Memory B cell (primary cell): Measurements from ENCODE around the gene RERG.

ENCODE experiments used
- ATAC-seq: fragments of 150-1000 bp; cut with Tn5 transposase; 2 replicates; pipeline ENCODE4 v1.10.0; 2021; ENCODE audit warnings: low read depth, mild to moderate bottlenecking, moderate library complexity
- DNase-seq, 2 donors: peaks; one replicate each; pipeline ENCODE4 v3.0.0; 2022; ENCODE audit warnings: low spot score in 2 of 2
- H3K27ac Mint-ChIP-seq: one replicate; pipeline ENCODE4 v1.8.0; 2022; ENCODE audit warnings: mild to moderate bottlenecking, moderate library complexity, mixed read lengths
- H3K27me3 Mint-ChIP-seq: one replicate; pipeline ENCODE4 v1.8.0; 2022; ENCODE audit warnings: mixed read lengths
- H3K36me3 Mint-ChIP-seq: one replicate; pipeline ENCODE4 v1.8.0; 2022; ENCODE audit warnings: mild to moderate bottlenecking, mixed read lengths
- H3K4me1 Mint-ChIP-seq: one replicate; pipeline ENCODE4 v1.8.0; 2022; ENCODE audit warnings: mixed read lengths
- H3K4me3 Mint-ChIP-seq: one replicate; pipeline ENCODE4 v1.8.0; 2022; ENCODE audit warnings: mild to moderate bottlenecking, moderate library complexity, mixed read lengths
- H3K9me3 Mint-ChIP-seq: one replicate; pipeline ENCODE4 v1.8.0; 2022; ENCODE audit warnings: mixed read lengths

Gene RERG

DNA sequence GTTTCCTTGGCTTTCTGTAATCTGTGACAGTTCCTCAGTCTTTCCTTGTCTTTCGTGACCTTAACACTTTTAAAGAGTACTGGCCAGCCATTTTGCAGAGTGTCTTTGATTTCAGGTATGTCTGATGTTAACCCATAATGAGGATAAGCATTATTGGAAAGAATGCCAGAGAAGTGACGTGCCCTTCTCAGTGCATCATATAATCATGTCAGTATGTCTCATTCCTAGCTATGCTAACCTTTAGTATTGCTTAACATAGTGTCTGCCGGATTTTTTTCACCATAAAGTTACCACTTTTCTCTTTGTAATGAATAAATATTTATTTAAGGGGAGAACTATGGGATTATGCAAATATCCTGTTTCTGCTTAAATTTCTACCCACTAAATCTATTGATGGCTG lies 28.5 kb downstream of the RERG start:
- ATAC-seq (no peak), DNase-seq (no peak)
- no peaks in the 10 kb centered on the region for H3K36me3 Mint-ChIP-seq
- H3K27me3 Mint-ChIP-seq = peaks cover 8% of the 10 kb centered on the region
- no peak overlapping the region for H3K4me3 Mint-ChIP-seq
- no peak overlapping the region for H3K27ac Mint-ChIP-seq
- H3K9me3 Mint-ChIP-seq = no peaks in the 10 kb centered on the region
- H3K4me1 Mint-ChIP-seq = no peaks in the 10 kb centered on the region

DNA sequence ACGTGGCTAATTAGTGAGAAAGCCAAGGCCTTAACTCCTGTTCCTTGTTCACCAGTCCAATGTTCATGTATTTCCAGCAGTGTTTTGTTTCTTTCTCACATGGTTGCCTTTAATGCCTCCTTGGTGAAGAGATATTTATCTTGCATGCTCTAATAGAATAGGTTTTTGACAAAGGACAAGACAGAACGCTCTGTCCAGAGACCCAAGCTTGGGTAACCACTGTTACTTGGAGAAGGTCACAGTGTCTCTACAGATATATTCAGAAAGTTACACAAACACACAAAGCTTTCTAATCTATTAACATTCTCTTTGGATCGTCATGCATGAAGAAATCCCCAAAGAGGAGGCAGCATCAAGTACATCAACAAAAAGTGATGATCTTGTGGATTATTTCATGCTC lies 33.1 kb downstream of the RERG start:
- ATAC-seq (no peak), DNase-seq (no peak)
- Mint-ChIP-seq H3K4me1 (no peaks in the 10 kb centered on the region), H3K4me3 (no peak overlapping the region), H3K27ac (no peak overlapping the region), H3K9me3 (no peaks in the 10 kb centered on the region), H3K27me3 (peaks cover 3% of the 10 kb centered on the region), H3K36me3 (no peaks in the 10 kb centered on the region)

DNA sequence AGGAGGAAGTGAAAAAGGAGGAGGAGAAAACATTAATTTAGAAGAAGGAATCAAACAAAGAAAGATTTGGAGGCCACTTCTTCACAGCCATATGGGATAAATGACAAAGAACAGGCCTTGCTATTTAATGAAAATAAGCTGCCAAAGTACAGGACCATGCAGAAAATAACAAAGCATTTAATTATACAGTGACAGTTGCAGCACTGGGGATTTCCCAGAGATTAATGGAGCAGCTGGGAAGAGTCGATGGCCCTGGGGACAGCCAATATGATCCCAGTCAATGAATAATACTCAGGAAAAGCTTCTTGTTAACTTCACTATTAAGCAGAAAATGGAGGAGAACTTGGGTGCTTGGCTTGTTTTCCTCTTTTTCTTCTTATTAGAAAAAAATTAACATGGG lies 34.6 kb downstream of the RERG start:
- no peaks in the 10 kb centered on the region for H3K36me3 Mint-ChIP-seq
- peaks cover under 1% of the 10 kb centered on the region for H3K27me3 Mint-ChIP-seq
- H3K4me3 Mint-ChIP-seq = no peak overlapping the region
- H3K4me1 Mint-ChIP-seq = no peaks in the 10 kb centered on the region
- H3K9me3 Mint-ChIP-seq = no peaks in the 10 kb centered on the region
- DNase-seq = no peak
- no peak for ATAC-seq
- H3K27ac Mint-ChIP-seq = no peak overlapping the region

DNA sequence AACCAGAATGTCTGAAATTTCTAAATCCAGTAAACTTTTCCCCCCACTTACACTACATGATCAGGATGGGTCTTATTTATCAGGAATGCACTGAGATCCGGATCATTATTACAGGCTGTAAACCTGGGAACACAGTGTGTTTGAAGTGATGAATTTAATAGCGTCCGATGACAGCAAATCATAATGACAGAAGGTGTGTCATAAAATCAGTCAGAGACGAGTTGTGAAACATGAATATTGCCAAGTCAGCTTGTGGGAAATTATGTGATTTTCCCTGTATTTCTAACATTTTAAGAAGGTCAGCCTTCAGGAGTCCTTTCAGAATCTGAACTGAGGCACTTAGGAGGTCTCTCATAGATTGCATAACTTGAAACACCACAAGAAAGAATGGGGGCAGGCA lies 36.7 kb downstream of the RERG start:
- H3K36me3 Mint-ChIP-seq = no peaks in the 10 kb centered on the region
- peaks cover 3% of the 10 kb centered on the region for H3K27me3 Mint-ChIP-seq
- H3K4me3 Mint-ChIP-seq = no peak overlapping the region
- DNase-seq (no peak), ATAC-seq (no peak)
- H3K27ac Mint-ChIP-seq = no peak overlapping the region
- H3K4me1 Mint-ChIP-seq = no peaks in the 10 kb centered on the region
- no peaks in the 10 kb centered on the region for H3K9me3 Mint-ChIP-seq

DNA sequence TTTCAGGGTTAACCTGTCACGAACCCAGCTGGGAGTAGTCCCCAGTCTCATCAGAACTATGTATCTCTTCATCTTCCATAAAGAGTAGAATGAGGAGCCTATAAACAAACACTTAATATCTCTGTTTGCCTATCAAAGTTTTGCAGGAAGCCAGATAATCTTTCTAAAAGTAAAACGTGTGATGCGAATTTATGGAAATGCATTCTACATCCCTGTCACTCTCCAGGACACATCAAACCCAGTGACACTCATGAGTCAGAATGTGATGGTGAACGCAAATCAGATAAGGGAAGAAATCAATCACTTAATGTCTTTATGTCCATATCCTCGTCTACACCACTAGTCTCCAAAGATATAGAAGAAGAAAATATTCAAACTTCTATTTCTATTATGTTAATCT lies 37.4 kb downstream of the RERG start:
- Mint-ChIP-seq H3K4me3 (no peak overlapping the region), H3K9me3 (no peaks in the 10 kb centered on the region), H3K36me3 (no peaks in the 10 kb centered on the region), H3K4me1 (no peaks in the 10 kb centered on the region), H3K27ac (no peak overlapping the region), H3K27me3 (peaks cover 4% of the 10 kb centered on the region)
- DNase-seq (no peak), ATAC-seq (no peak)

DNA sequence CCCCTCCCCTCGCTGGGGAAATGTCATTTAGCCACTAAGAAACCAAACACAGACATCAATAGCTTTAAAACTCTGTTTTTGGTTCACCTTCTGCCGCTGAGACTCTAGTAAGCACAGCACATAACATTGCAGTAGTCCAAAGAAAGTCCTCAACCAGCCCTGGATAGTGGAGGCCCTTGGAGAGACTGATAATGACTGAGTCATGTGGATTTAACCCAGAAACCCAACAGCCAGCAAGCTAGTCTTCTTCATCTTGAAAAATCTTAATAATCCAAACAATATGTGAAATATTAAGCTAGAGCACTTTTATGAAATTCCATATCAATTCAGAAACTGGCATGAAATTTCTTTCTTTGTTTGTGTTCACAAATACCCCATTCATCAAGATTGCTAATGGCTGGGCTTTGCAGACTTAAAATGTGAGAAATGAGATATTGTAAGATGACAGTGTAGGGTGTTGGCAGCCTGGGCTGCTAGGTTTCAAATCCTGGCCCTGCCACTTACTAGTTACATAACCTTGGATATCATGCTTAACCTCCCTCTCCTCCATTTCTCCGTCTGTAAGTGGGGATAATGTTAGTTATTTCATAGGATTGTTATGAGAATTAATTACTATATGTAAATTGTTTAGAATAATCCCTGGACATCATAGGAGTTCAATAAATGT lies 40.1 kb downstream of the RERG start:
- Mint-ChIP-seq H3K4me3 (no peak overlapping the region), H3K9me3 (no peaks in the 10 kb centered on the region), H3K4me1 (no peaks in the 10 kb centered on the region), H3K27me3 (peaks cover 5% of the 10 kb centered on the region), H3K27ac (no peak overlapping the region), H3K36me3 (no peaks in the 10 kb centered on the region)
- ATAC-seq (no peak), DNase-seq (no peak)

DNA sequence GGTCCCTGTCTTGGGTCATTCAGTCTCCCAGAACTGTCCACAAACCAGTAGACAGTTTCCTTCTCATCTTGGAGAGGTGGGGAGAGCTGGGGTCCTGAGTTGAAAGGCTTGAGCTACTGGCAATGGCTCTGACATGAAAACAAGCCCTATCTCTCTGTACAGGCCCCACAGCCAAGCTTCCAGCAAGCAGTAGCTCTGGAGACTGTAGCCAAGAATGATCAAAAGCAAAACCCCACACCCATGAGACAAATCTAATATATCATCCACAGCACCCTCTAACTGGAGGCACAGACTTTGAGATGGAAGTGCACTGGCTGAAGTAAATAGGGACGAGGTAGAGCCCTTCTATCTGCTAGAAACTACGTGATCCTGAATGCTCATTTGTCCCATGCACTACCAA lies 40.9 kb downstream of the RERG start:
- no peak for DNase-seq
- H3K27ac Mint-ChIP-seq = no peak overlapping the region
- H3K36me3 Mint-ChIP-seq = no peaks in the 10 kb centered on the region
- no peak overlapping the region for H3K4me3 Mint-ChIP-seq
- peaks cover 7% of the 10 kb centered on the region for H3K27me3 Mint-ChIP-seq
- no peaks in the 10 kb centered on the region for H3K9me3 Mint-ChIP-seq
- H3K4me1 Mint-ChIP-seq = no peaks in the 10 kb centered on the region
- ATAC-seq = no peak

DNA sequence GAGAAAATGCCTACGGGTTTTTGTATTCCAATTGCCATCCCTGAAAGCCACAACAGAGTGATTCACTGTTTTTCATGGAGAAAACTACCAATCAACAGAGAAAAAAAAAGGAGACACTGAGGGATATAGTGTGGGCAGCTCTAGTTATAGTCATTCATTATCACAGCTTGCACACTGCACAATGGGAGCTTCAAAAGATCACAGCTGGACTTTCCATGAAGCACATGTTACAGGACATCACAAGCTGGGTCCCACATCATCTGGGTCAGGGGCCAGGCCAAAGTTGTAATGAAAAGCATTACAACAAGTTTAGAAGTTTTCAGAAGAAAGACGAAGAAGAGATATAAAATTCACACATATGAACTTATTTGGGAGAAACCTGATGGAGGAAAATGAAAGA lies 41.5 kb downstream of the RERG start:
- ATAC-seq (no peak), DNase-seq (no peak)
- Mint-ChIP-seq H3K36me3 (no peaks in the 10 kb centered on the region), H3K27me3 (peaks cover 8% of the 10 kb centered on the region), H3K9me3 (no peaks in the 10 kb centered on the region), H3K4me1 (no peaks in the 10 kb centered on the region), H3K27ac (no peak overlapping the region), H3K4me3 (no peak overlapping the region)

DNA sequence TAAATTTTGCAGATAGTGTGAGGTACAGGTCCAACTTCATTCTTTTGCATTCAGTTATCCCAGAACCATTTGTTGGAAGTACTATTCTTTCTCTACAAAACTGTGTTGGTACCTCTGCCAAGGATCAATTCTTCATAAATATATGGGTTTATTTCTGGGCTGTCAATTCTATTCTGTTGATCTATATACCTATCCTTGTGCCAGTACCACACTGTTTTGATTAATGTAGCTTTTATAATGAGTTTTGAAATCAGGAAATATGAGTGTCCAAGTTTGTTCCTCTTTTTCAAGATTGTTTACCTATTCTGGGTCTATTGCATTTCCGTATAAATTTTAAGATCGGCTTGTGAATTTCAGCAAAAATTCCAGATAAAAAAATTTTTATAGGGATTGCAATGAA lies 48.1 kb downstream of the RERG start:
- Mint-ChIP-seq H3K4me1 (no peaks in the 10 kb centered on the region), H3K4me3 (no peak overlapping the region), H3K27ac (no peak overlapping the region), H3K9me3 (peaks cover 6% of the 10 kb centered on the region), H3K27me3 (peaks cover 5% of the 10 kb centered on the region), H3K36me3 (no peaks in the 10 kb centered on the region)
- ATAC-seq (no peak), DNase-seq (no peak)

DNA sequence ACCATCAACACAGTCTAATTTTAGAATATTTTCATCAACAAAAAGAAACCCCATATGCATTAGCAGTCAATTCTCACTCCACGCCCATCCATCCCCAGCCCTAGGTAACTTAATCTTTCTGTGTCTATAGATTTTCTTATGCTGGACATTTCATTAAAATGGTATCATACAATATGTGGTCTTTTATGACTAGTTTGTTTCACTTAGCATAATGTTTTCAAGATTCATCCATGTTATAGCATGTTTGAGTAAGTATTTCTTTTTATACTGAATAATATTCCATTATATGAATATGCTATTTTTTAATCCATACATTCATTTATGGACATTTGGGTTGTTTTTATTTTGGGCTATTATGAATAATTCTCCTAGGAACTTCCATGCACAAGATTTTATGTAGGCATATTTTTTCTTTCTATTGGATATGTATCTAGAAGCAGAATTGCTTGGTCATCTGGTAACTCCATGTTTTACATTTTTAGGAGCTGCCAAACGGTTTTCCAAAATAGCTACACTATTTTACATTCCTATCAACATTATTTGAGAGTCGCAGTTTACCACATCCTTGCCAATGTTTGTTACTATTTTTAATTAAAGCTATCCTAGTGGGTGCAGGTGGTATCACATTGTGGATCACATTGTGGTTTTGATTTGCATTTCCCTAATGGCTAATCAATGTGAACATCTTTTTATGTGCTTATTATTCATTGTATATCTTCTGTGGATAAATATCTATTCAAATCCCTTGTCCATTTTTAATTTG lies 49.0 kb downstream of the RERG start:
- peaks cover 5% of the 10 kb centered on the region for H3K27me3 Mint-ChIP-seq
- no peaks in the 10 kb centered on the region for H3K36me3 Mint-ChIP-seq
- H3K4me1 Mint-ChIP-seq = no peaks in the 10 kb centered on the region
- ATAC-seq = no peak
- H3K9me3 Mint-ChIP-seq = peaks cover 6% of the 10 kb centered on the region
- DNase-seq = no peak
- H3K27ac Mint-ChIP-seq = no peak overlapping the region
- no peak overlapping the region for H3K4me3 Mint-ChIP-seq

DNA sequence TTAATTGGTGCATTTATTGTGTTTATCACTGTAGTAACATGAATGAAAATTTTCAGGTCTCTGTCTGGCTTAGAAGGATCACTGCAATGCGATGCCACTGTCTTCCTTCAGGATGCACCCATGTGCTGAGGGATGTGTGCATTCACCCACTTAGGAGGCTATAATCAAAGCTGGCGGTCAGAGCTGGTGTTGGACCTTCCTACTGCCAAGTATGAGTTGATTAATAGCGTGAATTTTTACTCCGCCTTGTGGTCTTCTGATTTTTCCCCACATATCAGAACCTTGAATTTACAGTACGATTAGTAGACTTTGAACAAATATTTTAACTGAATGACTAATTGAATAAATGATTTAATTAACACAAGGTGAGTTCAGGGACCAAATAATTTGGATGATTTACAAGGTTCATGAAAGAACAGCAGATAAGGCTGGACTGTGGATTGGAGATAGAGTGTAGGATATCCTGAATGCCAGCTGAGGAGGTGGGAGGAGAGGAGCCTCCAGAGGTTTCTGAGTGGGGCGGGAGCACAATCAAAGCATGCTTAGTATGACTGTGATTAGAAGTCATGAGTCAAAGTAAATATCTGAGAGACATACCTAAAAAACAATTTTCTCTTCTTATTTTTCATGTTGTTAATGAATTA lies 50.1 kb downstream of the RERG start:
- Mint-ChIP-seq H3K27ac (no peak overlapping the region), H3K9me3 (peaks cover 6% of the 10 kb centered on the region), H3K27me3 (peaks cover 5% of the 10 kb centered on the region), H3K4me3 (no peak overlapping the region), H3K36me3 (no peaks in the 10 kb centered on the region), H3K4me1 (no peaks in the 10 kb centered on the region)
- DNase-seq (no peak), ATAC-seq (no peak)

DNA sequence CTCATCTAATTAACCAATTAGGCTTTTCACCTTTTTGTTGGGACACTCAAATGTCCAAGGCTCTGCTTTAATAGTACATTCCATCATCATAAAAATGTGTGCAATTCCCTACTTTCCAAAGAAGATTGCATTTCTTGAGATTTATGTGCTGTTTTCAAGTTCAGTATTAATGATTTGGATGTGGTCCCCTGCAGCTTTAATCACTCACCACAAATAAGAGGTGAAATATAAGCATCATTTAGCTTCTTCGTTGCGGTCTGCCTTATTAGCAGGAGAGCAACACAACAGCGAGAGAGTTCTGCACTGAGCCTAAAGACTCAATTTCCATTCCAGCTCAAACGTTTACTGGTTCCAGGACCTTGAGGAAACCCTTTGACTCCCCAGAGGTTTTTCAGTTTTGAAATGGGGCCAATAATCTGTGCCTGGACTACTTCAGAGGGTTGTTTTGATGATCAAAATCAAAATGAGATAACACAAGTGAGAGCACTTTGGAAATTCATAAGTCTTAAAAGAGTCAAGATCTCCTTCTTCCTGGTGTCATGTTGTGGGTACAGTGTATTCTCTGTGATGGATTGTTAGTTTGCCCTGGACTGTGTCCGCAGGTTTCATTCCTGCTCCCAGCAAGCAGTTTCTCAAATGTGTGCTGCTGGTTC lies 53.1 kb downstream of the RERG start:
- peaks cover 1% of the 10 kb centered on the region for H3K27me3 Mint-ChIP-seq
- DNase-seq = no peak
- no peaks in the 10 kb centered on the region for H3K4me1 Mint-ChIP-seq
- no peaks in the 10 kb centered on the region for H3K36me3 Mint-ChIP-seq
- ATAC-seq = no peak
- peaks cover 2% of the 10 kb centered on the region for H3K9me3 Mint-ChIP-seq
- H3K27ac Mint-ChIP-seq = no peak overlapping the region
- no peak overlapping the region for H3K4me3 Mint-ChIP-seq

DNA sequence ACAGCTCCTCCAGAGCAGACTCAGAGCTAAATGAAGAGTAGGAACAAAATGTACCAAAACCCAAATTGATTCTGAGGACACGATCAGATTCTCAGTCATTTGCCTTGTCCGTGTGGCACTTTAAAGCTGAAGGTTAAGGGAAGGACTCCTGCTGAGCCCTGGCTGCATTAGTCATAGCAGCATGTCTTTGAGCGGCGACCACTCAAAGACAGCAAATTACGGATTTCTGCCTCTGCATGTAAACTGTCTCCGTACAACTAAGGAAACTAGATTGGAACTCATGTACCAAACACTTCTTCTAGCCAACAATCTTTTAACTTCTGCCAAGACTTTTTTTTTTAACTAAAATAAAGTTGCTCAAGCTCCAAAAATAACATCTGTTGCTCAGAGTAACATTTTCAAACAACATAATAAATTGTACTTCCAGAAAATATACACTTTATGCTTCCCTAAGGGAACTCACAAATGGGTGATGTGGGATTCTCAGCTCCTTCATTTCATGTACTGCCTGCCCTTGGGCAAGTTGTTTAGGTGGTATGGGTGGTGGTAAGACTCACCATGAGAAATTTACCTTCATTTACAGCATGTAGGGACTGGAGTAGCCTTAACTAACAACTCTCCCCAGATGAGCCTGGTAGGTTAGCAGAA lies 56.1 kb downstream of the RERG start:
- Mint-ChIP-seq H3K4me3 (no peak overlapping the region), H3K36me3 (no peaks in the 10 kb centered on the region), H3K27ac (no peak overlapping the region), H3K4me1 (no peaks in the 10 kb centered on the region), H3K27me3 (peaks cover 7% of the 10 kb centered on the region), H3K9me3 (no peaks in the 10 kb centered on the region)
- DNase-seq = no peak
- ATAC-seq = no peak
